Testis (tissue), 3 donors: ENCODE results near the gene SLC2A1. TPM values are rescaled to one million over a fixed set of nuclear protein-coding genes. Genes with fewer than 3 reads are reported as not detected.
"Not testable (repeated sequence)": the region's sequence is repeated elsewhere in the genome, so short reads cannot be mapped to it uniquely, and the experiment has no call there.

Experiments
- DNase-seq: peaks from one replicate; pipeline ENCODE4 v3.0.0-alpha.2; 2019
- H3K27ac ChIP-seq, 2 donors: fragments of 200-600 bp; sonication (generic); one replicate each; pipeline ENCODE4 v1.5.1; 2019
- H3K27me3 ChIP-seq: fragments of 200-600 bp; sonication (generic); one replicate; pipeline ENCODE4 v1.5.1; 2019
- H3K36me3 ChIP-seq: fragments of 200-600 bp; sonication (generic); one replicate; pipeline ENCODE4 v1.5.1; 2017; ENCODE audit warnings: low read depth; ENCODE audit errors: missing control alignments
- H3K4me1 ChIP-seq: fragments of 200-600 bp; sonication (generic); one replicate; pipeline ENCODE4 v1.5.1; 2019
- H3K4me3 ChIP-seq, 2 donors: fragments of 200-600 bp; sonication (generic); one replicate each; pipeline ENCODE4 v1.5.1; 2017 to 2019
- H3K9me3 ChIP-seq: fragments of 200-600 bp; sonication (generic); one replicate; pipeline ENCODE4 v1.5.1; 2017
- CTCF ChIP-seq, 3 experiments: fragments of 450-650 bp in 2 of 3; fragments of 200-600 bp in 1 of 3; sonication (generic) in 1 of 3; IDR thresholded peaks; one replicate each; pipeline ENCODE4 v1.5.1; 2016 to 2019; ENCODE audit warnings: antibody characterized with exemption in 3 of 3, mild to moderate bottlenecking in 2 of 3, moderate library complexity in 1 of 3
- POLR2A ChIP-seq: fragments of 450-650 bp; IDR thresholded peaks from one replicate; pipeline ENCODE4 v1.6.1; 2017; ENCODE audit warnings: antibody characterized with exemption, mild to moderate bottlenecking, moderate library complexity
- WGBS, 2 donors: methylation state at CpG; one replicate each; pipeline ENCODE4 v1.1.5; 2018; 5-methylcytosine and 5-hydroxymethylcytosine counted together
- intact Hi-C: fragments of 100-400 bp; cut with DNase I; formaldehyde crosslinking; loops from one replicate; pipeline ENCODE4 v1.15.1; 2023; ENCODE audit warnings: low total_unique reads
- polyA plus RNA-seq: library from polyadenylated mRNA; stranded (reverse); fragments of 350-450 nt; fragmentation: Illumina TruSeq; extraction: RNeasy Lipid Tissue Mini Kit (QIAGEN cat#74804); gene quantifications from one replicate; pipeline ENCODE4 v1.2.3, GENCODE V29; 2014; ENCODE audit warnings: low read depth, low replicate concordance; ENCODE audit not compliant: insufficient read depth
- total RNA-seq, 2 donors: library from RNA; depleted of rRNA; stranded (reverse); fragments of >200 nt; gene quantifications; one replicate each; pipeline ENCODE4 v1.2.3, GENCODE V29; 2016

SLC2A1 gene
- total and polyA plus RNA-seq, 3 donors from 2014 or later = 19.4 to 38.3 (median 36.9) TPM

- peak; percentile 97 for DNase-seq
- intact Hi-C loops = loop anchor here (5.0 kb wide), 1 partner anchor 143 kb away; no protein-coding TSS in a partner anchor
- 1% methylated on average over 30 to 61 of the region's 62 CpGs for WGBS, 2 donors
- Histone ChIP-seq H3K4me3 (peak overlapping the region; percentile 74 to 93), H3K27me3 (no peaks in the 10 kb centered on the region), H3K9me3 (no peaks in the 10 kb centered on the region), H3K36me3 (no peaks in the 10 kb centered on the region), H3K27ac (peak overlapping the region; percentile 94 to 95), H3K4me1 (no peaks in the 10 kb centered on the region)
- TF ChIP-seq CTCF (IDR thresholded peaks at IDR 0.05) (no peak), POLR2A (peak; percentile 51)
Observed at GRCh38 chr1:42924082-42924850, 34.4 kb downstream of the SLC2A1 start.

- no peaks in the 10 kb centered on the region for H3K36me3 ChIP-seq
- 5 to 7% methylated on average over 14 of the region's 14 CpGs for WGBS, 2 donors
- peak overlapping the region; percentile 74 to 93 for H3K4me3 ChIP-seq
- no peaks in the 10 kb centered on the region for H3K9me3 ChIP-seq
- H3K4me1 ChIP-seq = no peaks in the 10 kb centered on the region
- peak overlapping the region; percentile 94 to 95 for H3K27ac ChIP-seq
- TF ChIP-seq CTCF (IDR thresholded peaks at IDR 0.05) (no peak), POLR2A (no peak)
- intact Hi-C loops = loop anchor here (5.0 kb wide), 1 partner anchor 144 kb away; no protein-coding TSS in a partner anchor
- DNase-seq = no peak
- no peaks in the 10 kb centered on the region for H3K27me3 ChIP-seq
Observed at GRCh38 chr1:42923367-42924081, 35.1 kb downstream of the SLC2A1 start.

GRCh38 chr1:42922687-42923366, 35.8 kb downstream of the SLC2A1 start:
- 15 to 22% methylated on average over 4 of the region's 4 CpGs for WGBS, 2 donors
- TF ChIP-seq CTCF (IDR thresholded peaks at IDR 0.05) (peak; percentile 52 to 70 (median 69)), POLR2A (no peak)
- H3K4me1 ChIP-seq = no peaks in the 10 kb centered on the region
- no peaks in the 10 kb centered on the region for H3K9me3 ChIP-seq
- DNase-seq = peak; percentile 67
- no peaks in the 10 kb centered on the region for H3K27me3 ChIP-seq
- peak overlapping the region in 1 of 2 donors; percentile 95 for H3K27ac ChIP-seq
- no peaks in the 10 kb centered on the region for H3K36me3 ChIP-seq
- intact Hi-C loops = loop anchor here (5.0 kb wide), 1 partner anchor 144 kb away; no protein-coding TSS in a partner anchor
- no peak overlapping the region for H3K4me3 ChIP-seq

GRCh38 chr1:42921769-42922168, 36.9 kb downstream of the SLC2A1 start:
- H3K27ac ChIP-seq = no peak overlapping the region
- 94 to 95% methylated on average over 4 of the region's 4 CpGs for WGBS, 2 donors
- no peaks in the 10 kb centered on the region for H3K9me3 ChIP-seq
- no peaks in the 10 kb centered on the region for H3K4me1 ChIP-seq
- H3K4me3 ChIP-seq = no peak overlapping the region
- no peaks in the 10 kb centered on the region for H3K36me3 ChIP-seq
- TF ChIP-seq POLR2A = no peak
- no peak for TF ChIP-seq CTCF (IDR thresholded peaks at IDR 0.05)
- intact Hi-C loops = loop anchor here (5.0 kb wide), 1 partner anchor 146 kb away; no protein-coding TSS in a partner anchor
- no peak for DNase-seq
- H3K27me3 ChIP-seq = no peaks in the 10 kb centered on the region

- not testable (repeated sequence) for H3K27ac ChIP-seq, H3K27me3 ChIP-seq, H3K9me3 ChIP-seq, H3K4me3 ChIP-seq, H3K36me3 ChIP-seq, DNase-seq, H3K4me1 ChIP-seq
- intact Hi-C loops = loop anchor here (5.0 kb wide), 1 partner anchor 148 kb away; no protein-coding TSS in a partner anchor
- 83 to 87% methylated on average over 5 of the region's 5 CpGs for whole genome bisulfite sequencing, 2 donors
Observed at GRCh38 chr1:42919651-42920050, 39.0 kb downstream of the SLC2A1 start.
